A549 (cell line): Measurements from ENCODE around the gene PSMD1.

ENCODE experiments used
- CHD2 ChIP-seq: fragments of 150-350 bp; IDR thresholded peaks from 2 replicates; pipeline ENCODE4 v1.6.1; 2014; ENCODE audit warnings: low read length; ENCODE audit not compliant: partially characterized antibody
- CHD4 ChIP-seq: fragments of 200-600 bp; sonication (generic); IDR thresholded peaks from 2 replicates; pipeline ENCODE4 v1.6.1; 2016; ENCODE audit warnings: antibody characterized with exemption, mild to moderate bottlenecking, borderline replicate concordance
- CTCF ChIP-seq: fragments of >200 bp; sonication (Bioruptor Twin); formaldehyde crosslinking; IDR thresholded peaks from 3 replicates; pipeline ENCODE4 v1.5.1; 2016
- EHMT2 ChIP-seq: fragments of 200-600 bp; sonication (generic); IDR thresholded peaks from 2 replicates; pipeline ENCODE4 v1.6.1; 2016; ENCODE audit warnings: antibody characterized with exemption, low read depth, mild to moderate bottlenecking, moderate library complexity
- EP300 ChIP-seq, 2 experiments: fragments of >200 bp; sonication (Bioruptor Twin); formaldehyde crosslinking; IDR thresholded peaks; 2 replicates in 1 of 2; 3 replicates in 1 of 2; pipeline ENCODE4 v1.6.1; 2016 to 2017
- FOSL2 ChIP-seq, 2 experiments: fragments of 450-650 bp in 1 of 2; fragments of >200 bp in 1 of 2; sonication (Bioruptor Twin) in 1 of 2; formaldehyde crosslinking; IDR thresholded peaks; 2 replicates each; pipeline versions ENCODE4 v1.5.0 to v1.6.1; 2016 to 2020; ENCODE audit warnings: mild to moderate bottlenecking in 1 of 2, moderate library complexity in 1 of 2
- POLR2A ChIP-seq: IDR thresholded peaks from 2 replicates; pipeline ENCODE4 v1.6.1; 2012; ENCODE audit warnings: mild to moderate bottlenecking, low read length
- RFX5 ChIP-seq: fragments of 450-650 bp; IDR thresholded peaks from 2 replicates; pipeline ENCODE4 v1.7.1; 2014; ENCODE audit warnings: antibody characterized with exemption, mild to moderate bottlenecking, moderate library complexity
- TF ChIP-seq, protein P1 (sequence below): IDR thresholded peaks from 2 replicates; pipeline ENCODE4 v1.6.1; 2012
- TF ChIP-seq, protein P2 (sequence below): fragments of 250-450 bp; sonication (Bioruptor Pico); IDR thresholded peaks from 2 replicates; pipeline ENCODE4 v1.5.0; 2020; ENCODE audit warnings: low read depth, mild to moderate bottlenecking, moderate library complexity

GRCh38 chr2:231134910-231135655 is 78.4 kb downstream of the PSMD1 start:
- TF ChIP-seq, protein P1, sequence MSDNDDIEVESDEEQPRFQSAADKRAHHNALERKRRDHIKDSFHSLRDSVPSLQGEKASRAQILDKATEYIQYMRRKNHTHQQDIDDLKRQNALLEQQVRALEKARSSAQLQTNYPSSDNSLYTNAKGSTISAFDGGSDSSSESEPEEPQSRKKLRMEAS: no peak
- TF ChIP-seq CTCF (no peak), CHD4 (no peak), POLR2A (no peak), CHD2 (no peak), FOSL2 (IDR thresholded peaks at IDR 0.05) (no peak), FOSL2 (CRISPR knock-in tag; IDR thresholded peaks at IDR 0.05) (no peak), RFX5 (no peak), EP300 (IDR thresholded peaks at IDR 0.05) (no peak), EHMT2 (no peak)
- TF ChIP-seq, protein P2, sequence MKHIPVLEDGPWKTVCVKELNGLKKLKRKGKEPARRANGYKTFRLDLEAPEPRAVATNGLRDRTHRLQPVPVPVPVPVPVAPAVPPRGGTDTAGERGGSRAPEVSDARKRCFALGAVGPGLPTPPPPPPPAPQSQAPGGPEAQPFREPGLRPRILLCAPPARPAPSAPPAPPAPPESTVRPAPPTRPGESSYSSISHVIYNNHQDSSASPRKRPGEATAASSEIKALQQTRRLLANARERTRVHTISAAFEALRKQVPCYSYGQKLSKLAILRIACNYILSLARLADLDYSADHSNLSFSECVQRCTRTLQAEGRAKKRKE: no peak
